HepG2 (cell line): Measurements from ENCODE around the gene TMC4. TPM values are rescaled to one million over a fixed set of nuclear protein-coding genes. Genes with fewer than 3 reads are reported as not detected.
A peak's percentile ranks its signal among the peaks of the same experiment; 100 is the strongest.

Source experiments
- ARID2 ChIP-seq: sonication (generic); formaldehyde crosslinking; IDR thresholded peaks from 2 replicates; pipeline ENCODE4 v1.8.1; 2022; ENCODE audit warnings: mild to moderate bottlenecking, missing genetic modification reagents, borderline replicate concordance
- CTCF ChIP-seq: sonication (generic); formaldehyde crosslinking; IDR thresholded peaks from 2 replicates; pipeline ENCODE4 v1.5.0; 2020; ENCODE audit warnings: mild to moderate bottlenecking, missing genetic modification reagents, moderate library complexity
- ELF3 ChIP-seq: IDR thresholded peaks from 2 replicates; pipeline ENCODE4 v1.6.1; 2016; ENCODE audit warnings: missing genetic modification reagents, missing compliant biosample characterization
- GLI4 ChIP-seq: sonication (generic); formaldehyde crosslinking; IDR thresholded peaks from 2 replicates; pipeline ENCODE4 v1.5.1; 2020; ENCODE audit warnings: missing genetic modification reagents, mild to moderate bottlenecking, moderate library complexity, borderline replicate concordance
- HES4 ChIP-seq: sonication (generic); formaldehyde crosslinking; IDR thresholded peaks from 2 replicates; pipeline ENCODE4 v1.9.0; 2021; ENCODE audit warnings: mild to moderate bottlenecking, missing genetic modification reagents, borderline replicate concordance
- HOXA9 ChIP-seq: sonication (generic); formaldehyde crosslinking; IDR thresholded peaks from 2 replicates; pipeline ENCODE4 v1.8.1; 2022; ENCODE audit warnings: missing genetic modification reagents, mild to moderate bottlenecking, moderate library complexity, borderline replicate concordance
- KLF12 ChIP-seq: sonication (generic); formaldehyde crosslinking; IDR thresholded peaks from 2 replicates; pipeline ENCODE4 v1.4.0; 2020; ENCODE audit warnings: missing genetic modification reagents, borderline replicate concordance
- NFYB ChIP-seq: sonication (generic); formaldehyde crosslinking; IDR thresholded peaks from 2 replicates; pipeline ENCODE4 v1.4.0; 2020; ENCODE audit warnings: missing genetic modification reagents
- PAWR ChIP-seq: sonication (generic); formaldehyde crosslinking; IDR thresholded peaks from 2 replicates; pipeline ENCODE4 v1.4.0; 2020; ENCODE audit warnings: missing genetic modification reagents, mild to moderate bottlenecking, borderline replicate concordance
- RBFOX2 ChIP-seq: fragments of 200-400 bp; formaldehyde crosslinking; IDR thresholded peaks from 2 replicates; pipeline ENCODE4 v1.6.1; 2017; ENCODE audit warnings: low read depth, mild to moderate bottlenecking, low read length
- SMC3 ChIP-seq: IDR thresholded peaks from 2 replicates; pipeline ENCODE4 v1.6.1; 2011; ENCODE audit warnings: low read length, improper control_type of control experiment
- TBX2 ChIP-seq: sonication (generic); formaldehyde crosslinking; IDR thresholded peaks from 2 replicates; pipeline ENCODE4 v1.5.0; 2020; ENCODE audit warnings: missing genetic modification reagents, mild to moderate bottlenecking, borderline replicate concordance
- TEAD3 ChIP-seq: optimal IDR thresholded peaks from 2 replicates; pipeline ENCODE3; 2016; ENCODE audit warnings: borderline replicate concordance
- TIGD3 ChIP-seq: sonication (generic); formaldehyde crosslinking; IDR thresholded peaks from 2 replicates; pipeline ENCODE4 v1.5.1; 2020; ENCODE audit warnings: mild to moderate bottlenecking, missing genetic modification reagents, borderline replicate concordance
- TRAFD1 ChIP-seq: sonication (generic); formaldehyde crosslinking; IDR thresholded peaks from 2 replicates; pipeline ENCODE4 v1.5.1; 2020; ENCODE audit warnings: missing genetic modification reagents, mild to moderate bottlenecking, borderline replicate concordance
- UBTF ChIP-seq: sonication (generic); formaldehyde crosslinking; IDR thresholded peaks from 2 replicates; pipeline ENCODE4 v1.4.0; 2020; ENCODE audit warnings: mild to moderate bottlenecking, missing genetic modification reagents
- ZFP36L1 ChIP-seq: sonication (generic); formaldehyde crosslinking; IDR thresholded peaks from 2 replicates; pipeline ENCODE4 v1.8.0; 2022; ENCODE audit warnings: mild to moderate bottlenecking, missing genetic modification reagents, moderate library complexity
- ZKSCAN1 ChIP-seq: fragments of 150-350 bp; IDR thresholded peaks from 2 replicates; pipeline ENCODE4 v1.6.1; 2014; ENCODE audit warnings: low read length
- ZNF232 ChIP-seq: sonication (generic); formaldehyde crosslinking; IDR thresholded peaks from 2 replicates; pipeline ENCODE4 v1.4.0; 2020; ENCODE audit warnings: missing genetic modification reagents, borderline replicate concordance
- ZNF484 ChIP-seq: sonication (generic); formaldehyde crosslinking; IDR thresholded peaks from 2 replicates; pipeline ENCODE4 v1.5.1; 2020; ENCODE audit warnings: mild to moderate bottlenecking, low read depth, missing genetic modification reagents, borderline replicate concordance
- ZNF557 ChIP-seq: sonication (generic); formaldehyde crosslinking; IDR thresholded peaks from 2 replicates; pipeline ENCODE4 v1.4.0; 2020; ENCODE audit warnings: missing genetic modification reagents
- ZNF792 ChIP-seq: IDR thresholded peaks from 2 replicates; pipeline ENCODE4 v1.6.1; 2016
- polyA plus RNA-seq, 8 experiments: library from polyadenylated mRNA; depleted of rRNA in 3 of 8; stranded (reverse) in 7 of 8; unstranded in 1 of 8; fragments of >200 nt; fragmentation: Illumina TruSeq in 4 of 8; extraction: Trizol in 4 of 8; gene quantifications; 2 replicates each; pipeline versions ENCODE4 v1.2.1 to v1.2.3, GENCODE V29; 2011 to 2016; ENCODE audit warnings: low read depth in 4 of 8, missing spikeins in 1 of 8, mixed read lengths in 1 of 8; ENCODE audit not compliant: insufficient read depth in 1 of 8
- total RNA-seq, 5 experiments: library from RNA; depleted of rRNA; stranded (reverse); fragments of >200 nt; fragmentation: Illumina TruSeq; extraction: Trizol; gene quantifications; 2 replicates each; pipeline ENCODE4 v1.2.3, GENCODE V29; 2016; ENCODE audit warnings: low read depth in 1 of 5

Gene TMC4
- total and polyA plus RNA-seq, 2 of the 13 experiments (the other 11 are each of a cell fraction or from before 2014, with no cell fraction given), result 0.13 to 0.24 TPM

GRCh38 chr19:54115109-54116063 is 57.6 kb downstream of the TMC4 start, which contains the start of the genes PRPF31 and TFPT (continued):
- TF ChIP-seq PAWR, result no peak; the same call in 1 of the 2 replicates
- no peak for TF ChIP-seq ARID2 (CRISPR knock-in tag)
- TF ChIP-seq ZKSCAN1, result peak; percentile 94
- TF ChIP-seq ZNF232 (CRISPR knock-in tag), result no peak
- TF ChIP-seq TRAFD1, result no peak
- TF ChIP-seq TIGD3 (CRISPR knock-in tag), result no peak
- TF ChIP-seq CTCF (CRISPR knock-in tag), result no peak
- peak; percentile 30; the same call in 1 of the 2 replicates for TF ChIP-seq GLI4
- 0 out of 2 replicates have a peak, but pooled peaks have one; percentile 63 for TF ChIP-seq KLF12 (CRISPR knock-in tag)
- TF ChIP-seq NFYB (CRISPR knock-in tag), result peak; percentile 94
- TF ChIP-seq TBX2, result no peak; the same call in 1 of the 2 replicates
- TF ChIP-seq HOXA9 (CRISPR knock-in tag), result no peak
- no peak for TF ChIP-seq SMC3
- TF ChIP-seq ZNF557 (CRISPR knock-in tag), result peak; percentile 72; the same call in 1 of the 2 replicates
- TF ChIP-seq RBFOX2, result peak; percentile 21; the same call in 1 of the 2 replicates
- TF ChIP-seq ZNF792, result peak; percentile 55; the same call in 1 of the 2 replicates
- peak; percentile 61; the same call in 1 of the 2 replicates for TF ChIP-seq ZFP36L1 (CRISPR knock-in tag)
- peak; percentile 48; the same call in 1 of the 2 replicates for TF ChIP-seq UBTF
- peak; percentile 37 for TF ChIP-seq TEAD3 (CRISPR knock-in tag)
- peak; percentile 81 for TF ChIP-seq ELF3 (CRISPR knock-in tag)
- TF ChIP-seq ZNF484 (CRISPR knock-in tag), result no peak
- peak; percentile 57; the same call in 1 of the 2 replicates for TF ChIP-seq HES4 (CRISPR knock-in tag)
